HFF-Myc (cell line): ENCODE measurements around the gene ICAM4.

Experiments used
- DNase-seq: peaks from one replicate; pipeline ENCODE4 v3.0.0-alpha.2; 2011; ENCODE audit warnings: low read depth; ENCODE audit errors: extremely low read depth
- H3K4me3 ChIP-seq: replicated peaks from 2 replicates; pipeline ENCODE4 v1.5.1; 2011; ENCODE audit warnings: low read depth, mild to moderate bottlenecking, control low read depth, low read length
- TF ChIP-seq, protein P1 (sequence below): IDR thresholded peaks from 2 replicates; pipeline ENCODE4 v1.5.1; 2012; ENCODE audit warnings: mild to moderate bottlenecking, low read depth, low read length, control low read depth; ENCODE audit errors: missing control alignments

ICAM4 gene

DNA sequence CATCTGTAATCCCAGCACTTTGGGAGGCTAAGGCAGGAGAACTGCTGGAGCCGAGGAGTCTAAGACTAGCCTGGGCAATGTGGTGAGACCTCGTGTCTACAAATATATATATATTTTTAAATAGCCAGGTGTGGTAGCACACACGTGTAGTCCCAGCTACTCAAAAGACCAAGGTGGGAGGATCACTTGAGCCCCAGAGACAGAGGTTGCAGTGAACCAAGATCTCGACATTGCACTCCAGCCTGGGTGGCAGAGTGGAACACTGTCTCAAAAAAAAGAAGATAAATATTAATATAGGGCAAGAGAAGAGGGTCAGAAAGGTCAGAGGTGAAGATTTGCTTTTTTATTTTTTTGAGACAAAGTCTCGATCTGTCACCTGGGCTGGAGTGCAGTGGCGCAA is 40.2 kb upstream of the ICAM4 start:
- DNase-seq: no peak
- TF ChIP-seq, protein P1, sequence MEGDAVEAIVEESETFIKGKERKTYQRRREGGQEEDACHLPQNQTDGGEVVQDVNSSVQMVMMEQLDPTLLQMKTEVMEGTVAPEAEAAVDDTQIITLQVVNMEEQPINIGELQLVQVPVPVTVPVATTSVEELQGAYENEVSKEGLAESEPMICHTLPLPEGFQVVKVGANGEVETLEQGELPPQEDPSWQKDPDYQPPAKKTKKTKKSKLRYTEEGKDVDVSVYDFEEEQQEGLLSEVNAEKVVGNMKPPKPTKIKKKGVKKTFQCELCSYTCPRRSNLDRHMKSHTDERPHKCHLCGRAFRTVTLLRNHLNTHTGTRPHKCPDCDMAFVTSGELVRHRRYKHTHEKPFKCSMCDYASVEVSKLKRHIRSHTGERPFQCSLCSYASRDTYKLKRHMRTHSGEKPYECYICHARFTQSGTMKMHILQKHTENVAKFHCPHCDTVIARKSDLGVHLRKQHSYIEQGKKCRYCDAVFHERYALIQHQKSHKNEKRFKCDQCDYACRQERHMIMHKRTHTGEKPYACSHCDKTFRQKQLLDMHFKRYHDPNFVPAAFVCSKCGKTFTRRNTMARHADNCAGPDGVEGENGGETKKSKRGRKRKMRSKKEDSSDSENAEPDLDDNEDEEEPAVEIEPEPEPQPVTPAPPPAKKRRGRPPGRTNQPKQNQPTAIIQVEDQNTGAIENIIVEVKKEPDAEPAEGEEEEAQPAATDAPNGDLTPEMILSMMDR: no peak
- H3K4me3 ChIP-seq: no peak overlapping the region

GRCh38 chr19:10251792-10252694 is 34.7 kb upstream of the ICAM4 start, which contains the start of gene MRPL4:
MRPL4 (plus strand) TSS chr19:10252214; CDS start chr19:10252254, 40 bp downstream.
- DNase-seq: peak; percentile 96
- H3K4me3 ChIP-seq: peak within 1 kb of the TSS; percentile 98
- TF ChIP-seq, protein P1: no peak

DNA sequence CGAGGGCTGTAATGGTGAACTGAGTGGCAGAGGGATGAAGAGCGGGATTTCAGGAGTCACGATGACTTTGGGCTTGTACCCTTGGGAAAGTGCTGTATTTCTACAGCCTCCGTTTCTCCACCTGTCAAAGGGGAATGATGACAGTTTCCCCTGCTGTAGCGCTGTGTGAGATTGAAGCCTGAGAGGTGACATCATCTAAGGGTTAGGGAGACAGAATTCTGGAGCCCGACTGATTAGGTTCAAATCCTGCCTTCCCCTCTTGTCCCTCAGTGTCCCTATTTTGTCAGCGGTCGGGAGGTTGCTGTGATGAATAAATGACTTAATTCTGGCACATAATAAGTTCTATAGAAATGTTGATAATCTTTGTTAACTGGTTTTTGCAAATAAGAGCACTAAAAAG is 34.0 kb upstream of the ICAM4 start:
- DNase-seq: no peak
- peak overlapping the region; percentile 98 for H3K4me3 ChIP-seq
- TF ChIP-seq, protein P1: no peak

GRCh38 chr19:10254244-10254643 is 32.5 kb upstream of the ICAM4 start:
- TF ChIP-seq, protein P1: no peak
- DNase-seq: no peak
- H3K4me3 ChIP-seq: no peak overlapping the region

DNA sequence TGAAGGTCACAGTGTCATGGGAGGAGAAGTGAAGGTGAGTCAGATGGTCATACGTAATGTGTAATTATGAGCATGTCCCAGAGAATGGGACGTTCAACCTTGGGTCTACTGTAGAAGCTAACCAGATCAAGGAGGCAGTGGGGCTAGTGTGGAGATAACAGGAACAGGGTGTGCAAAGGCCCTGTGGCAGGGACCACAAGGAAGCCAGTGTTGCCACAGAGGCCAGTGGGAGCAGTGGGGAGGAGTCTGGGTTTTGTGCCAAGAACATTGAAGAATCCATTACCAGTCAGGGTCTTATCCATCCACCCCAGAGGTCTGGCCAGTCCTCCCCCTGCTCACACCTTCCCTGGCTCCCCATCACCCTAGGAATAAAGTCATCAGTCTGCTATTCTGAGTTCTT is 31.4 kb upstream of the ICAM4 start:
- TF ChIP-seq, protein P1: no peak
- H3K4me3 ChIP-seq: no peak overlapping the region
- no peak for DNase-seq

DNA sequence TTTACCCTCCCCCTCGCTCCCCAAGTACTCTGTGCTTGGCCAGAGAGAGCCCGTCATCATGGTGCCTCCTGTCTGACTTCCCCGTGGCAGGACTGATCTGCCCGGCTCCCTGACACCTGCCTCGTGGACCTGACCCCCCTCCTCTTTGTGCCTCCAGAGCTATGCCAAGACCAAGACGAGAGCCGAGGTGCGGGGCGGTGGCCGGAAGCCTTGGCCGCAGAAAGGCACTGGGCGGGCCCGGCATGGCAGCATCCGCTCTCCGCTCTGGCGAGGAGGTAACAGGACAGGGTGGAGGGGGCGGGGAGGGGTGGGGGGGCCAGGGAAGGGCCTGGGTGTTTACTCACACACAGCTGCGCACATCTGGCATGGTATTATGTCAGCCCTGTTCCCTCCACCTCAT is 30.2 kb upstream of the ICAM4 start:
- TF ChIP-seq, protein P1: no peak
- H3K4me3 ChIP-seq: no peak overlapping the region
- no peak for DNase-seq
